BE2C (cell line): ENCODE results near the gene DMRTC2.

Experiments used
- DNase-seq: peaks from one replicate; pipeline ENCODE4 v3.0.0-alpha.2; 2020
- H3K27me3 ChIP-seq: fragments of 250-450 bp; sonication (Bioruptor Pico); 2 replicates; pipeline ENCODE4 v1.5.1; 2020; ENCODE audit warnings: mild to moderate bottlenecking
- H3K36me3 ChIP-seq: fragments of 250-450 bp; sonication (Bioruptor Pico); 2 replicates; pipeline ENCODE4 v1.5.1; 2020; ENCODE audit warnings: mild to moderate bottlenecking
- H3K4me1 ChIP-seq: fragments of 250-450 bp; sonication (Bioruptor Pico); 2 replicates; pipeline ENCODE4 v1.5.1; 2020
- H3K4me3 ChIP-seq: 2 replicates; pipeline ENCODE4 v1.5.1; 2011; ENCODE audit warnings: low read depth, low read length
- H3K9me3 ChIP-seq: fragments of 250-450 bp; sonication (Bioruptor Pico); 2 replicates; pipeline ENCODE4 v1.5.1; 2020
- TF ChIP-seq, protein P1 (sequence below): IDR thresholded peaks from 2 replicates; pipeline ENCODE4 v1.5.1; 2012; ENCODE audit warnings: mild to moderate bottlenecking, low read depth, low read length

Gene DMRTC2

DNA sequence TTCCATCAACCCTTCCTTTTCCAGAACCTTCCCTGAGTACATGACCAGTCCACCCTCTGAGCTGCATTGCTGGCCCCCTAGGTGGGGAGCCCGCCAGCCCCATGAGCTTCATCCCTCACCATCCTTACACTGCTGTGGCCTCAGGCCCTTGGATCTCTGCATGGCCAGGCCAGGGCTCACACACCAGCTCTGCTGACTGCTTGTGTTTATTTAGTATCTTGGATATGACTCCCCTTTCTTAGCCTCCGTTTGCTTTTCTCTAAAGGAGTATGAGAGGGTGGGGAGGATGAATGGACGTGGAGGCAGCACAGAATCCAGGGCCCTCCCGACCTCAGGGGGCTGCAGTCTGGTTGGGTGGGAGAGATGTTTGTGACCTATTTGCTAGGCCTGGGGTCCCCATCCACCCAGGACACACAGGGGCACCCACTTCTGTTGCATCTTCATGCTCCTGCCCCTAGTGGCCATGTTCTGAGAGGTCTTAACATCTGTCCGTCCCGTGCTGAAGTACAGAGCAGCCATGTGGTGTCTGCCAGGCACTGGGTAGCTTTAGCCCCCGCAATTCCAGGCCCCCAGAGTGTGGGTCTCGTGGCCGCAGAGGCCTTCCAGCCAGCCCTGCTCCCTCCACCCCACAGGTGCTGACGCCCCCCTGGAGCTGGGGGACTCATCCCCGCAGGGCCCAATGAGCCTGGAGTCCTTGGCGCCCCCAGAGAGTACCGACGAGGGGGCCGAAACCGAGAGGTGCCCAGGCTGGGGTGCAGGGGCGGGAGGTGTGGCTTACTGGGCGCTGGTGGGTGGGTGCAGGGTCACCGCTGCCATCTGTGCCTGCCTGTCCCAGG lies 51.1 kb downstream of the DMRTC2 start:
- Histone ChIP-seq H3K36me3 (peaks cover 5% of the 10 kb centered on the region; the same call in 1 of the 2 replicates), H3K4me1 (no peaks in the 10 kb centered on the region)
- peak; percentile 42 for DNase-seq

DNA sequence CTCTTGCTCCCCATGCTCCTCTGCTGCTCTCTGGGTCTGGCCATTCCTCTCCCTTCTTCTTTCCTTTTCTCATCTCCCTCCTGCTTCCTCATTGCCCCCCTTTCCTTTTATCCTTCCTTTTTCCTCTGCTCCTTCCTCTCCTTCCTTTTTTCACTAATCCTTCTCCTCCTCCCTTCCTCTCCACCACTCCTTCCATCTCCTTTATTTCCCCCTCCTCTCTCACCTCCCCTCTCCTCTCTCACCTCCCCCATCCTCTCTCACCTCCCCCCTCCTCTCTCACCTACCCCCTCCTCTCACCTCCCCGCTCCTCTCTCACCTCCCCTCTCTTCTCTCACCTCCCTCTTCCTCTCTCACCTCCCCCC lies 51.7 kb downstream of the DMRTC2 start:
- H3K4me3 ChIP-seq, result no peak overlapping the region
- no peak for DNase-seq
- H3K4me1 ChIP-seq, result no peaks in the 10 kb centered on the region
- TF ChIP-seq, protein P1, sequence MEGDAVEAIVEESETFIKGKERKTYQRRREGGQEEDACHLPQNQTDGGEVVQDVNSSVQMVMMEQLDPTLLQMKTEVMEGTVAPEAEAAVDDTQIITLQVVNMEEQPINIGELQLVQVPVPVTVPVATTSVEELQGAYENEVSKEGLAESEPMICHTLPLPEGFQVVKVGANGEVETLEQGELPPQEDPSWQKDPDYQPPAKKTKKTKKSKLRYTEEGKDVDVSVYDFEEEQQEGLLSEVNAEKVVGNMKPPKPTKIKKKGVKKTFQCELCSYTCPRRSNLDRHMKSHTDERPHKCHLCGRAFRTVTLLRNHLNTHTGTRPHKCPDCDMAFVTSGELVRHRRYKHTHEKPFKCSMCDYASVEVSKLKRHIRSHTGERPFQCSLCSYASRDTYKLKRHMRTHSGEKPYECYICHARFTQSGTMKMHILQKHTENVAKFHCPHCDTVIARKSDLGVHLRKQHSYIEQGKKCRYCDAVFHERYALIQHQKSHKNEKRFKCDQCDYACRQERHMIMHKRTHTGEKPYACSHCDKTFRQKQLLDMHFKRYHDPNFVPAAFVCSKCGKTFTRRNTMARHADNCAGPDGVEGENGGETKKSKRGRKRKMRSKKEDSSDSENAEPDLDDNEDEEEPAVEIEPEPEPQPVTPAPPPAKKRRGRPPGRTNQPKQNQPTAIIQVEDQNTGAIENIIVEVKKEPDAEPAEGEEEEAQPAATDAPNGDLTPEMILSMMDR, result no peak
- peaks cover 5% of the 10 kb centered on the region for H3K36me3 ChIP-seq
- H3K27me3 ChIP-seq, result no peaks in the 10 kb centered on the region
- no peaks in the 10 kb centered on the region for H3K9me3 ChIP-seq

More for the DNA sequence above, 51.1 kb downstream of the DMRTC2 start:
- H3K4me3 ChIP-seq, result no peak overlapping the region
- no peaks in the 10 kb centered on the region for H3K27me3 ChIP-seq
- H3K9me3 ChIP-seq, result no peaks in the 10 kb centered on the region
- TF ChIP-seq, protein P1, result peak; percentile 51

DNA sequence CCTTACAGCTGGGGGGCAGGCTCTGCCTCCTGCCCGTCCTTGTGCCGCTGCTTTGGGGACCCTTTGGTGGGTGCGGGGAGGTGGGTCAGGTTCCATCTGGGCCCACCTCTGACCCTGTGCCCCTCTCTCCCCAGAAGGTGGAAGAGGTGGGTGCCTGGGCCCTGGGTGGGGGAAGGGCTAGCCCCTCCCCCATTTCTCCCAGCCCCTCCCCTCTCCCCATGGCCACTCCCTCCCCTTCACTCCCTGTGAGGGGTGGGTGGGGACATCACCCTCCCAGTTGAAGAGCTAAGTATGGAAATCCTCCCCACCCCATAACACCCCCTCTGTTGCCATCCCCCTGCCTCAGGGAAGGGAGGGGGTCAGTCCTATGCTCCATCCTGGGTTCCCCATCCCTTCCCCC lies 52.3 kb downstream of the DMRTC2 start:
- TF ChIP-seq, protein P1, result no peak
- H3K9me3 ChIP-seq, result no peaks in the 10 kb centered on the region
- H3K4me1 ChIP-seq, result no peaks in the 10 kb centered on the region
- H3K4me3 ChIP-seq, result no peak overlapping the region
- H3K27me3 ChIP-seq, result no peaks in the 10 kb centered on the region
- peaks cover 12% of the 10 kb centered on the region for H3K36me3 ChIP-seq
- no peak for DNase-seq

DNA sequence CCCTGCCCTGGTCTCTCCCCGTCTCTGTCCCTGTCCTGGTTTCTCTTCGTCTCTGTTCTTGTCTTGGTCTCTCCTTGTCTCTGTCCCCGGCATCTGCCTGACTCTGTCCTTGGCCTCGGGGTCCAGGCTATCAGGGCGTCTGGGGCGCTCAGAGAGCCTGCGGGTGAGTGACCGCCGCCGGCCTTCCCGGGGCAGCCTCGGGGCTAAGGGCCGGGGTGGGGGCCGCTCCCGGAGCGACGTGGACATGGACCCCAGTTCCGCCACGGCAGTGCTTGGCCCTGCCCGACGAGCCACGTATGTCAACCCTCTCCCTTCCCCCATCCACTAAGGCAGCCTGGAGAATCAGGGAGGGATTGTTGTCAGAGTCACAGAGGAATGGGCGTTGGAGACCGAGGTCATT lies 53.0 kb downstream of the DMRTC2 start:
- Histone ChIP-seq H3K27me3 (no peaks in the 10 kb centered on the region), H3K4me3 (no peak overlapping the region), H3K36me3 (peaks cover 17% of the 10 kb centered on the region), H3K9me3 (no peaks in the 10 kb centered on the region), H3K4me1 (no peaks in the 10 kb centered on the region)
- DNase-seq, result no peak
- TF ChIP-seq, protein P1, result no peak

DNA sequence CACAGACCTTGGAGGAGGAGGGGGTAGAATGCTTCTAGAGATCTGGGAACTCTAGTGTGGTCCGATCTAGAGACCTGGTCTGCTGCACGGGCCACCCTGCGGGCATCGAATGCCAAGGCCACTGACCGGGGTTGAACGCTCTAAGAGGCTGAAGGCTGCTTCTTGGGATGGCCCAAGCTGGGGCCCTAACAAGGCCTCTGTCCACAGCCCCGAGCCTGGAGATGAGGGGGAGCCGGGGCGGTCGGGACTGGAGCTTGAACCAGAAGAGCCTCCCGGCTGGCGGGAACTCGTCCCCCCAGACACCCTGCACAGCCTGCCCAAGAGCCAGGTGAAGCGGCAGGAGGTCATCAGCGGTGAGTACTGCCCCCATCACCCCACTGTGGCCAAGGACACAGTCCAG lies 53.4 kb downstream of the DMRTC2 start:
- no peak overlapping the region for H3K4me3 ChIP-seq
- H3K27me3 ChIP-seq, result no peaks in the 10 kb centered on the region
- TF ChIP-seq, protein P1, result no peak
- H3K36me3 ChIP-seq, result peaks cover 19% of the 10 kb centered on the region
- H3K9me3 ChIP-seq, result no peaks in the 10 kb centered on the region
- DNase-seq, result no peak
- no peaks in the 10 kb centered on the region for H3K4me1 ChIP-seq
